HEK293T (cell line): ENCODE measurements around the gene SLC13A3.

Source experiments
- ARNT ChIP-seq: fragments of 450-650 bp; IDR thresholded peaks from 2 replicates; pipeline ENCODE4 v1.6.1; 2017; ENCODE audit warnings: mild to moderate bottlenecking
- BHLHE40 ChIP-seq: fragments of 450-650 bp; IDR thresholded peaks from 2 replicates; pipeline ENCODE4 v1.6.1; 2016; ENCODE audit warnings: mild to moderate bottlenecking, moderate library complexity, borderline replicate concordance
- CTBP1 ChIP-seq: fragments of 450-650 bp; IDR thresholded peaks from 2 replicates; pipeline ENCODE4 v1.6.1; 2016; ENCODE audit warnings: borderline replicate concordance
- ELF4 ChIP-seq: fragments of 450-650 bp; IDR thresholded peaks from 2 replicates; pipeline ENCODE4 v1.6.1; 2017; ENCODE audit warnings: antibody characterized with exemption
- FOXK2 ChIP-seq: fragments of 450-650 bp; IDR thresholded peaks from 2 replicates; pipeline ENCODE4 v1.6.1; 2016; ENCODE audit warnings: mild to moderate bottlenecking
- LEF1 ChIP-seq: fragments of 450-650 bp; IDR thresholded peaks from 2 replicates; pipeline ENCODE4 v1.6.1; 2017; ENCODE audit warnings: mild to moderate bottlenecking, borderline replicate concordance
- ZNF384 ChIP-seq: fragments of 450-650 bp; IDR thresholded peaks from 2 replicates; pipeline ENCODE4 v1.6.1; 2016
- TF ChIP-seq, protein P1 (sequence below): fragments of 450-650 bp; IDR thresholded peaks from 2 replicates; pipeline ENCODE4 v1.6.1; 2016

DNA sequence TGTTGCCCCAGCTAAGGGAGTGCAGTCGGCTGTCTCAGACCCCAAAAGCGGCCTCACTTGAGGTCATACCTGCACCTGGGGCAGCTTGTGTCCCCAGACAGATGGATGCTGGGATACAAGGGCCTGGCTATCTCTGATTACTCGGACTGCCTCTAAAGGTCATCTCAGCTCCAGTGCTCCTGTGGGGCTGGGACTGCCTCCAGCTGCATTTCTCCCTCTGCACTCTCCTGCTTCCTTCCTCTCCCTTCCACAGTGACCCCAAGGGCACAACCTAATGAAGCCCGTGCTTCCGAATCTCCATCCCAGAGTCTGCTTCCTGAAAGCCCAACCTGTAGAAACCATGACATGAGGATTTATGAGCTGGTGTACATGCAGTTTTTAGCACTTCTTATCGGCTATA lies 78.0 kb downstream of the SLC13A3 start:
- TF ChIP-seq BHLHE40 (no peak), ARNT (no peak), ZNF384 (no peak), ELF4 (no peak), CTBP1 (no peak), LEF1 (no peak), FOXK2 (no peak)
- TF ChIP-seq, protein P1, sequence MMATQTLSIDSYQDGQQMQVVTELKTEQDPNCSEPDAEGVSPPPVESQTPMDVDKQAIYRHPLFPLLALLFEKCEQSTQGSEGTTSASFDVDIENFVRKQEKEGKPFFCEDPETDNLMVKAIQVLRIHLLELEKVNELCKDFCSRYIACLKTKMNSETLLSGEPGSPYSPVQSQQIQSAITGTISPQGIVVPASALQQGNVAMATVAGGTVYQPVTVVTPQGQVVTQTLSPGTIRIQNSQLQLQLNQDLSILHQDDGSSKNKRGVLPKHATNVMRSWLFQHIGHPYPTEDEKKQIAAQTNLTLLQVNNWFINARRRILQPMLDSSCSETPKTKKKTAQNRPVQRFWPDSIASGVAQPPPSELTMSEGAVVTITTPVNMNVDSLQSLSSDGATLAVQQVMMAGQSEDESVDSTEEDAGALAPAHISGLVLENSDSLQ, result no peak
